Measurements from ENCODE around the gene SYT7. TPM values are rescaled to one million over a fixed set of nuclear protein-coding genes. Genes with fewer than 3 reads are reported as not detected.
A peak's percentile ranks its signal among the peaks of the same experiment; 100 is the strongest.

The SYT7 gene
- total RNA-seq, 1 donor from 2014 or later, result 93.6 TPM

DNA sequence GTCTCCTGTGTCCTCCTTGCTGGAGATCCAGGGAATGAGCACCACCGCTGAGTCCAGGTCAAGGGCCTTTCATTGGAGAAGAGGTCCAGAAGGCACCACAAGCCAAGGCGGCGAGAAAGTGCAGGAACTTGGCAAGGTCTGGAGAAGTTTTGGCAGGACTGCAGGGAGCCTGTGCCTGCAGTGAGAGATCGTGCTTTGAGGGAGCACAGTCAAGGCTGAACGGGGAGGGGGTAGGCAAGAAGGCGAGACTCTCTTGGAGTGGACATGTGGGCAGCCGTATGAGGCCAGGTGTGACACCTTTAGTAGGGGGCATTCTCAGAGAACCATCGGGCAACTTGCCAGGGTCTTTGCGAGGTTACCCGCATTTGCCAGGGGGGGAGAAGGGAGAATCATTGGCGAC is 41.9 kb downstream of the SYT7 start:
- H3K9me3 Mint-ChIP-seq (ENCODE audit: unreplicated experiment), result peaks cover 15% of the 10 kb centered on the region
- peaks cover 19% of the 10 kb centered on the region for H3K27me3 Mint-ChIP-seq (ENCODE audit: unreplicated experiment)
- H3K4me1 Mint-ChIP-seq (ENCODE audit: low read depth, unreplicated experiment), result peaks cover 42% of the 10 kb centered on the region
- TF ChIP-seq, protein P1, sequence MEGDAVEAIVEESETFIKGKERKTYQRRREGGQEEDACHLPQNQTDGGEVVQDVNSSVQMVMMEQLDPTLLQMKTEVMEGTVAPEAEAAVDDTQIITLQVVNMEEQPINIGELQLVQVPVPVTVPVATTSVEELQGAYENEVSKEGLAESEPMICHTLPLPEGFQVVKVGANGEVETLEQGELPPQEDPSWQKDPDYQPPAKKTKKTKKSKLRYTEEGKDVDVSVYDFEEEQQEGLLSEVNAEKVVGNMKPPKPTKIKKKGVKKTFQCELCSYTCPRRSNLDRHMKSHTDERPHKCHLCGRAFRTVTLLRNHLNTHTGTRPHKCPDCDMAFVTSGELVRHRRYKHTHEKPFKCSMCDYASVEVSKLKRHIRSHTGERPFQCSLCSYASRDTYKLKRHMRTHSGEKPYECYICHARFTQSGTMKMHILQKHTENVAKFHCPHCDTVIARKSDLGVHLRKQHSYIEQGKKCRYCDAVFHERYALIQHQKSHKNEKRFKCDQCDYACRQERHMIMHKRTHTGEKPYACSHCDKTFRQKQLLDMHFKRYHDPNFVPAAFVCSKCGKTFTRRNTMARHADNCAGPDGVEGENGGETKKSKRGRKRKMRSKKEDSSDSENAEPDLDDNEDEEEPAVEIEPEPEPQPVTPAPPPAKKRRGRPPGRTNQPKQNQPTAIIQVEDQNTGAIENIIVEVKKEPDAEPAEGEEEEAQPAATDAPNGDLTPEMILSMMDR (IDR thresholded peaks at IDR 0.05; ENCODE audit: partially characterized antibody, unreplicated experiment), result no peak
- H3K4me3 Mint-ChIP-seq (ENCODE audit: unreplicated experiment), result no peak overlapping the region
- no peaks in the 10 kb centered on the region for H3K36me3 Mint-ChIP-seq (ENCODE audit: unreplicated experiment)
- DNase-seq, result no peak
- H3K27ac Mint-ChIP-seq (ENCODE audit: unreplicated experiment), result peak overlapping the region; percentile 40

DNA sequence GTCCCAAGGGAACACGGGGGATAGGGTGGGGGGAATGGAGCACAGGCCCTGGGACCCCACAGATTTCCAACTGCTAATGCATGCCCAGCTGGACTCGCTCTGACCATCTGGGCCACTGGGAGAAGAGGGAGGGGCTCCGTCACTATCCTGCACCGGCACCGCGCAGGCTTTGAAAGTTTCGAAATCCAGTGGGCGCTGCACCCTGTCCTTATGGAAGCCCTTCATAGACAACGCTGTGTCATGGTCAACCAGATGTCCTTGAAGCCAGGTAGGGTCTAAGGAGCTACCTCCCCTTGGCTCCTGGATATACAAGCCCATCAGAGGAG is 42.3 kb downstream of the SYT7 start:
- H3K4me1 Mint-ChIP-seq (ENCODE audit: low read depth, unreplicated experiment), result peaks cover 44% of the 10 kb centered on the region
- H3K36me3 Mint-ChIP-seq (ENCODE audit: unreplicated experiment), result no peaks in the 10 kb centered on the region
- DNase-seq, result peak; percentile 49
- peak overlapping the region; percentile 18 for H3K4me3 Mint-ChIP-seq (ENCODE audit: unreplicated experiment)
- H3K27me3 Mint-ChIP-seq (ENCODE audit: unreplicated experiment), result peaks cover 19% of the 10 kb centered on the region
- peaks cover 17% of the 10 kb centered on the region for H3K9me3 Mint-ChIP-seq (ENCODE audit: unreplicated experiment)
- TF ChIP-seq, protein P1 (IDR thresholded peaks at IDR 0.05; ENCODE audit: partially characterized antibody, unreplicated experiment), result no peak
- H3K27ac Mint-ChIP-seq (ENCODE audit: unreplicated experiment), result peak overlapping the region; percentile 40

DNA sequence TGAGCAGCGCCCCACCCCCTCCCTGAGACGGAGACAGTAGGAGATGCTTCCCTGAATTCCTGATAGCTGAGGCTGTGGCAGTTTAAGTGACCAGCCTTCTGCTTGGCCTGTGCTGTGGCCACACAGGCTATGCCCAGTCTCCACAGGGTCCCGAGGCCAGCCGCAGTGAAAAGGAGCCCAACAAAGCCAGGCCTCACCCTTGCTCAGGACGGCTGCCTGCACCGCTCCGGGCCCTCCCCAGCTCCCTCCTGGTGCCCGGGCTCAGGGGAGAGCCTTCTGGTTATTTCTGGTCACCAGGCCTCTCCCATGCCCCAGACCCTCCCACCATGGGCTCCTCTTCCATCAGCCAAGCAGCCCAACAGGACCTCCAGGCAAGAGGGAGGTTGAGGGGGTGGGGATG is 43.5 kb downstream of the SYT7 start:
- Mint-ChIP-seq H3K9me3 (ENCODE audit: unreplicated experiment) (peaks cover 17% of the 10 kb centered on the region), H3K27me3 (ENCODE audit: unreplicated experiment) (peaks cover 19% of the 10 kb centered on the region), H3K36me3 (ENCODE audit: unreplicated experiment) (no peaks in the 10 kb centered on the region), H3K4me1 (ENCODE audit: low read depth, unreplicated experiment) (peaks cover 45% of the 10 kb centered on the region), H3K27ac (ENCODE audit: unreplicated experiment) (no peak overlapping the region), H3K4me3 (ENCODE audit: unreplicated experiment) (no peak overlapping the region)
- DNase-seq, result no peak
- TF ChIP-seq, protein P1 (IDR thresholded peaks at IDR 0.05; ENCODE audit: partially characterized antibody, unreplicated experiment), result no peak

DNA sequence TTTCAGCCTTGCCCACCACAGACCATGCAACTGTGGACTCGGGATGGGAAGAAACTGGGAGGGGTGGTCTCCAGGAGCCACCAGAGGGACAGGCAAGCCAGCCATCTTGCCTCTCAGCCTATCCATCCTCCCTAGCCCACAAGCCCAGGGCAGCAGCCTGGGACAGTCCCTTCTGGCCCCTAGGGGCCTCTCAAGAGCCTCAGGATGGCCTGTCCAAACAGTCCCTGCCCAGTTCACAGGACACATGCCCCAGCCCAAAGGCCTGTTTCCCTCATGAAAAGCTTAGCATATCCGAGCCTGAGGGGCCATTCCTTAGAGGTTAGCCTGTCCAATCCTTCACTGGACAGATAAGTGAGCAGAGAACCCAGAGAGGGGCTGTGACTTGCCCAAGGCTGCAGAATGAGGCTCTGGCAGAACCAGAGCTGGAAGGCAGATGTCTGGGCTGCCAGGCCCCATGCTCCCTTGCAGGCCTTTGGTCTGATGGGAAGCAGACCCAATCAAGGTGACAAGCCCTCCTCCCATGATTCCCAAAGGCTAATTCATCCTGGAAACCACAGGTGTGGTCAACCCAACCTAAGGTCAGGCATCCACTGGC is 44.1 kb downstream of the SYT7 start:
- no peak overlapping the region for H3K27ac Mint-ChIP-seq (ENCODE audit: unreplicated experiment)
- H3K4me3 Mint-ChIP-seq (ENCODE audit: unreplicated experiment), result no peak overlapping the region
- H3K36me3 Mint-ChIP-seq (ENCODE audit: unreplicated experiment), result no peaks in the 10 kb centered on the region
- TF ChIP-seq, protein P1 (IDR thresholded peaks at IDR 0.05; ENCODE audit: partially characterized antibody, unreplicated experiment), result no peak
- DNase-seq, result no peak
- H3K4me1 Mint-ChIP-seq (ENCODE audit: low read depth, unreplicated experiment), result peaks cover 43% of the 10 kb centered on the region
- peaks cover 16% of the 10 kb centered on the region for H3K9me3 Mint-ChIP-seq (ENCODE audit: unreplicated experiment)
- peaks cover 19% of the 10 kb centered on the region for H3K27me3 Mint-ChIP-seq (ENCODE audit: unreplicated experiment)

DNA sequence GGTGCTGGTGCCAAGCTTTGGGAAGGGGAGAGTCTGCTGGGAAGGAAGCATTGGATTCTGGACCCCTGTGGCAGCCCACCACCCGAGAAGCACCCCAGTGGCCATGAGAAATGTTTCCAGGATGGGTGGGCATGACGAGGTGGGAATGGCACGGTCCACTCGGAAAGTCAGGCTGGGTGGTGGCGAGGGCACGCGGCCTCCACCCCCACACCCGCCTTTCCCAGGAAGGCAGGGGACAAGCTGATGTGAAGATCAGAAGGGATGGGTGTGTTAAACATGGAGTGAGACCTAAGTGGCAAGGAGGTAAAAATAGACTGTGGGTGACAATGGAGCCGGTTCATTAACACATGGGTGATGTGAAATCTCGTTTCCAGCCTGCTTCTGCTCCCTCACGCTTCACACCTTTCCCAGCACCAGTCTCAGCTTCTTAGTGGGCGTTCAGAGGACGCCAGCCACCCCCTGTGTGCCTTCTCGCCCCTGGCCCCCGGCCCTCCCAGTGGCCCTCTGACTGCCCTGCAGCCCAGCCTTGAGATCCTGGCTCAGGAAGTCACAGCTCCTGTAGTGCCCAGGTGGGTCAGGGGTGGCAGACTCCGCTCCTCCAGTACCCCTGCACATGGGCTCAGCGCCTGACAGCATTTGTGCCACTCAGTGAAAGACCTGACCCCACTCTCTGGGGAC is 44.7 kb downstream of the SYT7 start:
- DNase-seq, result no peak
- Mint-ChIP-seq H3K4me1 (ENCODE audit: low read depth, unreplicated experiment) (peaks cover 37% of the 10 kb centered on the region), H3K4me3 (ENCODE audit: unreplicated experiment) (no peak overlapping the region), H3K27me3 (ENCODE audit: unreplicated experiment) (peaks cover 19% of the 10 kb centered on the region), H3K9me3 (ENCODE audit: unreplicated experiment) (peaks cover 14% of the 10 kb centered on the region), H3K27ac (ENCODE audit: unreplicated experiment) (no peak overlapping the region), H3K36me3 (ENCODE audit: unreplicated experiment) (no peaks in the 10 kb centered on the region)
- TF ChIP-seq, protein P1 (IDR thresholded peaks at IDR 0.05; ENCODE audit: partially characterized antibody, unreplicated experiment), result no peak

Data from glutamatergic neuron (in vitro differentiated cells).